HepG2 (cell line): Measurements from ENCODE around the gene RNU1-1. TPM values are rescaled to one million over a fixed set of nuclear protein-coding genes. Genes with fewer than 3 reads are reported as not detected.
"Not testable (repeated sequence)": the region's sequence is repeated elsewhere in the genome, so short reads cannot be mapped to it uniquely, and the experiment has no call there.

ENCODE experiments used
- CBX1 ChIP-seq: IDR thresholded peaks from one replicate; pipeline ENCODE4 v1.6.1; 2016; ENCODE audit warnings: antibody characterized with exemption, low read depth
- ETV6 ChIP-seq: sonication (generic); formaldehyde crosslinking; conservative IDR thresholded peaks from 2 replicates; pipeline ENCODE4 v1.4.0; 2020; ENCODE audit warnings: missing genetic modification reagents
- HCFC1 ChIP-seq: fragments of 150-350 bp; IDR thresholded peaks from 2 replicates; pipeline ENCODE4 v1.6.1; 2014; ENCODE audit warnings: low read depth, low read length
- MIER2 ChIP-seq: IDR thresholded peaks from 2 replicates; pipeline ENCODE4 v1.6.1; 2016; ENCODE audit warnings: missing biosample characterization, missing genetic modification reagents
- MXD4 ChIP-seq: IDR thresholded peaks from 2 replicates; pipeline ENCODE4 v1.6.1; 2016; ENCODE audit warnings: mild to moderate bottlenecking, missing biosample characterization, missing genetic modification reagents
- NFYB ChIP-seq: sonication (generic); formaldehyde crosslinking; IDR thresholded peaks from 2 replicates; pipeline ENCODE4 v1.4.0; 2020; ENCODE audit warnings: missing genetic modification reagents
- NR2F6 ChIP-seq, 2 experiments: IDR thresholded peaks; 2 replicates each; pipeline ENCODE4 v1.6.1; 2016; ENCODE audit warnings: antibody characterized with exemption in 1 of 2, mild to moderate bottlenecking in 1 of 2
- SIX1 ChIP-seq: sonication (generic); formaldehyde crosslinking; IDR thresholded peaks from 2 replicates; pipeline ENCODE4 v1.4.0; 2020; ENCODE audit warnings: missing genetic modification reagents, borderline replicate concordance
- SOX5 ChIP-seq: IDR thresholded peaks from 2 replicates; pipeline ENCODE4 v1.6.1; 2016; ENCODE audit warnings: borderline replicate concordance
- ZFP37 ChIP-seq: sonication (generic); formaldehyde crosslinking; IDR thresholded peaks from 2 replicates; pipeline ENCODE4 v1.4.0; 2020; ENCODE audit warnings: missing genetic modification reagents, borderline replicate concordance
- ZNF501 ChIP-seq: sonication (generic); formaldehyde crosslinking; IDR thresholded peaks from 2 replicates; pipeline ENCODE4 v1.5.1; 2020; ENCODE audit warnings: mild to moderate bottlenecking, moderate library complexity, missing genetic modification reagents
- polyA plus RNA-seq, 8 experiments: library from polyadenylated mRNA; depleted of rRNA in 3 of 8; stranded (reverse) in 7 of 8; unstranded in 1 of 8; fragments of >200 nt; fragmentation: Illumina TruSeq in 4 of 8; extraction: Trizol in 4 of 8; gene quantifications; 2 replicates each; pipeline versions ENCODE4 v1.2.1 to v1.2.3, GENCODE V29; 2011 to 2016; ENCODE audit warnings: low read depth in 4 of 8, missing spikeins in 1 of 8, mixed read lengths in 1 of 8; ENCODE audit not compliant: insufficient read depth in 1 of 8
- total RNA-seq, 5 experiments: library from RNA; depleted of rRNA; stranded (reverse); fragments of >200 nt; fragmentation: Illumina TruSeq; extraction: Trizol; gene quantifications; 2 replicates each; pipeline ENCODE4 v1.2.3, GENCODE V29; 2016; ENCODE audit warnings: low read depth in 1 of 5
- TF ChIP-seq, protein P1 (sequence below): sonication (generic); formaldehyde crosslinking; IDR thresholded peaks from 2 replicates; pipeline ENCODE4 v1.8.0; 2022; ENCODE audit warnings: missing genetic modification reagents, mild to moderate bottlenecking, inconsistent platforms, borderline replicate concordance
- TF ChIP-seq, protein P2 (sequence below): sonication (generic); formaldehyde crosslinking; conservative IDR thresholded peaks from 2 replicates; pipeline ENCODE4 v1.4.0; 2020; ENCODE audit warnings: missing genetic modification reagents
- TF ChIP-seq, protein P3 (sequence below): IDR thresholded peaks from 2 replicates; pipeline ENCODE4 v1.6.1; 2016
- TF ChIP-seq, protein P4 (sequence below): sonication (generic); formaldehyde crosslinking; IDR thresholded peaks from 2 replicates; pipeline ENCODE4 v1.4.0; 2020; ENCODE audit warnings: missing genetic modification reagents
- TF ChIP-seq, protein P5 (sequence below), 2 experiments: sonication (generic) in 1 of 2; formaldehyde crosslinking in 1 of 2; IDR thresholded peaks; 2 replicates each; pipeline versions ENCODE4 v1.6.1 to v1.9.0; 2014 to 2022; ENCODE audit warnings: antibody characterized with exemption in 1 of 2, borderline replicate concordance in 1 of 2, inconsistent platforms in 1 of 2, low read depth in 1 of 2, missing genetic modification reagents in 1 of 2

RNU1-1 gene
- total and polyA plus RNA-seq, 2 of the 13 experiments (the other 11 are each of a cell fraction or from before 2014, with no cell fraction given), result under 0.01 to 11,018 TPM

DNA sequence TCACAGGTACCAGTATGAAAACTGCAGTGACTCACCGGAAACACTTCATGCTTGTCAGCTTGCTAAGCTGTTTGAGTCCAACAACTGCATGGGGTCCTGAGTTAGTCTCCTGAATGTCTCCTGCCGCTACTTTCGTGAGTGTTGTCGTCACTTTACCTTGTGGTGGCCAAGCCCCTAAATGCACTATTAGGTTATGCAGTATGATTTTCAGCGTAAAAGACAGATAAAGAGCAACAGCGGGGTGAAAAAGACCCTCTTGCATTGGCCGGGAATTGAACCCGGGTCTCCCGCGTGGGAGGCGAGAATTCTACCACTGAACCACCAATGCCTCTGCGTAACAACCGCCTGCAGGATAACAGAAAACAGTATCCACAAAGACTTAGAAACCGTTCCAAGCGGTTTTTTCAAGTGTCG, 31.6 kb upstream of the RNU1-1 start (continued):
- TF ChIP-seq CBX1, result peak; percentile 33
- 0 out of 2 replicates have a peak, but pooled peaks have one; percentile 46 for TF ChIP-seq SIX1 (CRISPR knock-in tag)
- not testable (repeated sequence) for TF ChIP-seq NR2F6 (IDR thresholded peaks at IDR 0.05)
- TF ChIP-seq NR2F6 (CRISPR knock-in tag; IDR thresholded peaks at IDR 0.05), result 0 out of 2 replicates have a peak, but pooled peaks have one; percentile 43
- peak; percentile 53; the same call in 1 of the 2 replicates for TF ChIP-seq ZFP37
- peak; percentile 49; the same call in 1 of the 2 replicates for TF ChIP-seq MXD4
- TF ChIP-seq ETV6 (CRISPR knock-in tag), result 0 out of 2 replicates have a peak, but pooled peaks have one; percentile 50
- 0 out of 2 replicates have a peak, but pooled peaks have one; percentile 65 for TF ChIP-seq MIER2 (CRISPR knock-in tag)
- TF ChIP-seq, protein P1, sequence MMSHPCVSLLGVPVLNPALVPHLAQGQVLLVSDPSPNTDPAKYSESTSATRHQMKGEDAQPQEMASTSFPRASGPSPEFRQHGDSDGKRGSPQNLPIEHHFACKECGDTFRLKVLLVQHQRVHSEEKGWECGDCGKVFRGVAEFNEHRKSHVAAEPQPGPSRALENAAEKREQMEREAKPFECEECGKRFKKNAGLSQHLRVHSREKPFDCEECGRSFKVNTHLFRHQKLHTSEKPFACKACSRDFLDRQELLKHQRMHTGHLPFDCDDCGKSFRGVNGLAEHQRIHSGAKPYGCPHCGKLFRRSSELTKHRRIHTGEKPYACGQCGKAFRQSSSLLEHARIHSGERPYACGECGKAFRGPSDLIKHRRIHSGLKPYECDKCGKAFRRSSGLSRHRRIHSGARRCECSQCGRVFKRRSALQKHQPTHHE (CRISPR knock-in tag), result peak; percentile 85; the same call in 1 of the 2 replicates
- peak; percentile 25; the same call in 1 of the 2 replicates for TF ChIP-seq HCFC1
- peak; percentile 39; the same call in 1 of the 2 replicates for TF ChIP-seq SOX5 (CRISPR knock-in tag)
- TF ChIP-seq, protein P2, sequence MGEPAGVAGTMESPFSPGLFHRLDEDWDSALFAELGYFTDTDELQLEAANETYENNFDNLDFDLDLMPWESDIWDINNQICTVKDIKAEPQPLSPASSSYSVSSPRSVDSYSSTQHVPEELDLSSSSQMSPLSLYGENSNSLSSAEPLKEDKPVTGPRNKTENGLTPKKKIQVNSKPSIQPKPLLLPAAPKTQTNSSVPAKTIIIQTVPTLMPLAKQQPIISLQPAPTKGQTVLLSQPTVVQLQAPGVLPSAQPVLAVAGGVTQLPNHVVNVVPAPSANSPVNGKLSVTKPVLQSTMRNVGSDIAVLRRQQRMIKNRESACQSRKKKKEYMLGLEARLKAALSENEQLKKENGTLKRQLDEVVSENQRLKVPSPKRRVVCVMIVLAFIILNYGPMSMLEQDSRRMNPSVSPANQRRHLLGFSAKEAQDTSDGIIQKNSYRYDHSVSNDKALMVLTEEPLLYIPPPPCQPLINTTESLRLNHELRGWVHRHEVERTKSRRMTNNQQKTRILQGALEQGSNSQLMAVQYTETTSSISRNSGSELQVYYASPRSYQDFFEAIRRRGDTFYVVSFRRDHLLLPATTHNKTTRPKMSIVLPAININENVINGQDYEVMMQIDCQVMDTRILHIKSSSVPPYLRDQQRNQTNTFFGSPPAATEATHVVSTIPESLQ (CRISPR knock-in tag), result 0 out of 2 replicates have a peak, but pooled peaks have one; percentile 74
- TF ChIP-seq, protein P3, sequence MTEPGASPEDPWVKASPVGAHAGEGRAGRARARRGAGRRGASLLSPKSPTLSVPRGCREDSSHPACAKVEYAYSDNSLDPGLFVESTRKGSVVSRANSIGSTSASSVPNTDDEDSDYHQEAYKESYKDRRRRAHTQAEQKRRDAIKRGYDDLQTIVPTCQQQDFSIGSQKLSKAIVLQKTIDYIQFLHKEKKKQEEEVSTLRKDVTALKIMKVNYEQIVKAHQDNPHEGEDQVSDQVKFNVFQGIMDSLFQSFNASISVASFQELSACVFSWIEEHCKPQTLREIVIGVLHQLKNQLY (CRISPR knock-in tag), result peak; percentile 29; the same call in 1 of the 2 replicates
- TF ChIP-seq, protein P4, sequence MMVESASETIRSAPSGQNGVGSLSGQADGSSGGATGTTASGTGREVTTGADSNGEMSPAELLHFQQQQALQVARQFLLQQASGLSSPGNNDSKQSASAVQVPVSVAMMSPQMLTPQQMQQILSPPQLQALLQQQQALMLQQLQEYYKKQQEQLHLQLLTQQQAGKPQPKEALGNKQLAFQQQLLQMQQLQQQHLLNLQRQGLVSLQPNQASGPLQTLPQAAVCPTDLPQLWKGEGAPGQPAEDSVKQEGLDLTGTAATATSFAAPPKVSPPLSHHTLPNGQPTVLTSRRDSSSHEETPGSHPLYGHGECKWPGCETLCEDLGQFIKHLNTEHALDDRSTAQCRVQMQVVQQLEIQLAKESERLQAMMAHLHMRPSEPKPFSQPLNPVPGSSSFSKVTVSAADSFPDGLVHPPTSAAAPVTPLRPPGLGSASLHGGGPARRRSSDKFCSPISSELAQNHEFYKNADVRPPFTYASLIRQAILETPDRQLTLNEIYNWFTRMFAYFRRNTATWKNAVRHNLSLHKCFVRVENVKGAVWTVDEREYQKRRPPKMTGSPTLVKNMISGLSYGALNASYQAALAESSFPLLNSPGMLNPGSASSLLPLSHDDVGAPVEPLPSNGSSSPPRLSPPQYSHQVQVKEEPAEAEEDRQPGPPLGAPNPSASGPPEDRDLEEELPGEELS (CRISPR knock-in tag), result peak; percentile 52; the same call in 1 of the 2 replicates
- TF ChIP-seq, protein P5, sequence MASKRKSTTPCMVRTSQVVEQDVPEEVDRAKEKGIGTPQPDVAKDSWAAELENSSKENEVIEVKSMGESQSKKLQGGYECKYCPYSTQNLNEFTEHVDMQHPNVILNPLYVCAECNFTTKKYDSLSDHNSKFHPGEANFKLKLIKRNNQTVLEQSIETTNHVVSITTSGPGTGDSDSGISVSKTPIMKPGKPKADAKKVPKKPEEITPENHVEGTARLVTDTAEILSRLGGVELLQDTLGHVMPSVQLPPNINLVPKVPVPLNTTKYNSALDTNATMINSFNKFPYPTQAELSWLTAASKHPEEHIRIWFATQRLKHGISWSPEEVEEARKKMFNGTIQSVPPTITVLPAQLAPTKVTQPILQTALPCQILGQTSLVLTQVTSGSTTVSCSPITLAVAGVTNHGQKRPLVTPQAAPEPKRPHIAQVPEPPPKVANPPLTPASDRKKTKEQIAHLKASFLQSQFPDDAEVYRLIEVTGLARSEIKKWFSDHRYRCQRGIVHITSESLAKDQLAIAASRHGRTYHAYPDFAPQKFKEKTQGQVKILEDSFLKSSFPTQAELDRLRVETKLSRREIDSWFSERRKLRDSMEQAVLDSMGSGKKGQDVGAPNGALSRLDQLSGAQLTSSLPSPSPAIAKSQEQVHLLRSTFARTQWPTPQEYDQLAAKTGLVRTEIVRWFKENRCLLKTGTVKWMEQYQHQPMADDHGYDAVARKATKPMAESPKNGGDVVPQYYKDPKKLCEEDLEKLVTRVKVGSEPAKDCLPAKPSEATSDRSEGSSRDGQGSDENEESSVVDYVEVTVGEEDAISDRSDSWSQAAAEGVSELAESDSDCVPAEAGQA (IDR thresholded peaks at IDR 0.05; ENCODE audit: low read depth), result not testable (repeated sequence)
- TF ChIP-seq, protein P5 (CRISPR knock-in tag; IDR thresholded peaks at IDR 0.05; ENCODE audit: borderline replicate concordance), result peak; percentile 65; the same call in 1 of the 2 replicates
- 0 out of 2 replicates have a peak, but pooled peaks have one; percentile 32 for TF ChIP-seq ZNF501
- TF ChIP-seq NFYB, result 0 out of 2 replicates have a peak, but pooled peaks have one; percentile 20
